ENCODE data around the gene STK38L. TPM values are rescaled to one million over a fixed set of nuclear protein-coding genes. Genes with fewer than 3 reads are reported as not detected.

The STK38L gene
- total and polyA plus RNA-seq, 9 of the 15 experiments (the other 6 are each of a cell fraction or from before 2014, with no cell fraction given) = 2.6 to 10.7 (median 6.9) TPM

DNA sequence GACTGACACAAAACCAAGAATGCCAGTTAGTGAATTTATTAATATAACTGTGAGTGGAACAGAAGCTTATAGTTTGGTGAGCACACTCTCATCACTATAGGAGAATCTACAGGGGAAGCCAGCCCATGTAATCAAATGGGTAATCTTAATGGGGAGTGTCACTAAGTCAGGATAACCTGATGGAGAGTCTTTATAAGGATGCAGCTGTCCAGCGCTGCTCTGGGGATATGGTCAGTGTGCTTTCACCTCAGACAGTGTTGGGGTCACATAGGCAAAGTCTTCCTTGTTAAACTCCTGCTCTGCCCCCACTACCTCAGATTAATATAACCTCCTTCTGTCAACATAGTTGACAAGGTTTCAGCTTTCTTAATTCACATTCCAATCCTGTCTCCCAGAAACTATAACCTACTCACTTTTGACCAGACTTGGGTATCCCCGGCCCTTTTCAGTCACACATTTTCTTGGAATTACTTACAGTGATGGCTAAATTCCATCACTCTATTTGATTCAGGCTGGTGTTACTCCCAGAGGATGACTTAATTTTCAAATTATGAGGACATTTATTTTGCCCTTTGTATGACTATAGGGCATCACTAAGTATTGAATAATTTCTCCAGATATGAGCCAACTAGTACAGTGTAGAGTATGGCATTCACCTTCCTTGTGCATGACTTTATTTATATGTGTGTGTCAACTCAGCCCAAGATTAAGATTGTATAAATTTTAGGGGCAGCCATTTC, 13.2 kb downstream of the STK38L start:
- Histone ChIP-seq H4K20me1 (replicated peaks; ENCODE audit: control insufficient read depth, insufficient read depth, low read length) (no peaks in the 10 kb centered on the region), H3K9me3 (replicated peaks; ENCODE audit: control insufficient read depth, insufficient read depth, low read depth, low read length) (no peaks in the 10 kb centered on the region), H3K4me3 (no peak overlapping the region), H3K4me2 (ENCODE audit: insufficient read depth, low read length) (no peak overlapping the region), H3K9ac (ENCODE audit: insufficient read depth in 1 of 2, low read depth in 2 of 2, low read length in 2 of 2) (no peak overlapping the region), H2AFZ (ENCODE audit: low read depth, low read length) (no peak overlapping the region), H3K36me3 (ENCODE audit: control insufficient read depth, insufficient read depth, low read length) (no peaks in the 10 kb centered on the region), H3K27me3 (ENCODE audit: control insufficient read depth in 2 of 2, insufficient read depth in 2 of 2, low read length in 2 of 2) (peaks cover 0 to 16% of the 10 kb centered on the region in 2 experiments; a peak in 2 of 5 replicates), H3K27ac (ENCODE audit: extremely low read depth, low read depth, low read length) (no peak overlapping the region), H3K4me1 (replicated peaks in 1 of 2; ENCODE audit: control insufficient read depth in 2 of 2, insufficient read depth in 2 of 2, low read length in 2 of 2) (no peaks in the 10 kb centered on the region), H3K9me1 (ENCODE audit: control insufficient read depth, insufficient read depth, low read length) (no peaks in the 10 kb centered on the region), H3K79me2 (ENCODE audit: control insufficient read depth, insufficient read depth, low read length) (no peaks in the 10 kb centered on the region)
- no peak for DNase-seq (ENCODE audit: extremely low read depth in 1 of 4, low spot score in 3 of 4)
- ChIA-PET POLR2A (interaction anchor here (0.8 to 1.8 kb wide), 4 partner anchors 9 to 15 kb away, joined by 3 read pairs; partner anchors contain the start of gene STK38L), CTCF (ENCODE audit: low intra/inter-chr PET ratio) (no interaction called here)
- no TSS peak for BruUV-seq (replicated peaks)
- FAIRE-seq = no peak
- intact Hi-C loops (cut with micrococcal nuclease) (no loop called here), in situ Hi-C loops (cut with MboI) (no loop called here)
- WGBS (ENCODE audit: insufficient coverage, low coverage, missing lambda C conversion rate) = 9% methylated on average over 2 of the region's 2 CpGs
- no peak for ATAC-seq
- no peak for TF ChIP-seq ZNF707 (CRISPR knock-in tag; conservative IDR thresholded peaks at IDR 0.05)
- no peak for TF ChIP-seq GABPB1 (CRISPR knock-in tag; IDR thresholded peaks at IDR 0.05)
- TF ChIP-seq ZNF12 (CRISPR knock-in tag; IDR thresholded peaks at IDR 0.05) = no peak
- no peak for TF ChIP-seq HCFC1 (IDR thresholded peaks at IDR 0.05; ENCODE audit: low read depth, low read length)
- TF ChIP-seq ZNF133 (CRISPR knock-in tag; IDR thresholded peaks at IDR 0.05) = no peak
- no peak for TF ChIP-seq ZNF165 (CRISPR knock-in tag; IDR thresholded peaks at IDR 0.05; ENCODE audit: borderline replicate concordance)
- no peak for TF ChIP-seq SP1 (CRISPR knock-in tag; IDR thresholded peaks at IDR 0.05)
- TF ChIP-seq TEAD4 (IDR thresholded peaks at IDR 0.05; ENCODE audit: low read length) = no peak
- TF ChIP-seq TEAD4 (CRISPR knock-in tag; IDR thresholded peaks at IDR 0.05; ENCODE audit: borderline replicate concordance) = no peak
- no peak for TF ChIP-seq MAZ (CRISPR knock-in tag; conservative IDR thresholded peaks at IDR 0.05 in 1 of 2, IDR thresholded peaks at IDR 0.05 in 1 of 2)
- no peak for TF ChIP-seq SREBF2 (CRISPR knock-in tag; IDR thresholded peaks at IDR 0.05)
- TF ChIP-seq RUNX1 (IDR thresholded peaks at IDR 0.05; ENCODE audit: low read depth) = no peak
- no peak for TF ChIP-seq HDAC6 (IDR thresholded peaks at IDR 0.05; ENCODE audit: low read depth, low read length)
- TF ChIP-seq, protein P1, sequence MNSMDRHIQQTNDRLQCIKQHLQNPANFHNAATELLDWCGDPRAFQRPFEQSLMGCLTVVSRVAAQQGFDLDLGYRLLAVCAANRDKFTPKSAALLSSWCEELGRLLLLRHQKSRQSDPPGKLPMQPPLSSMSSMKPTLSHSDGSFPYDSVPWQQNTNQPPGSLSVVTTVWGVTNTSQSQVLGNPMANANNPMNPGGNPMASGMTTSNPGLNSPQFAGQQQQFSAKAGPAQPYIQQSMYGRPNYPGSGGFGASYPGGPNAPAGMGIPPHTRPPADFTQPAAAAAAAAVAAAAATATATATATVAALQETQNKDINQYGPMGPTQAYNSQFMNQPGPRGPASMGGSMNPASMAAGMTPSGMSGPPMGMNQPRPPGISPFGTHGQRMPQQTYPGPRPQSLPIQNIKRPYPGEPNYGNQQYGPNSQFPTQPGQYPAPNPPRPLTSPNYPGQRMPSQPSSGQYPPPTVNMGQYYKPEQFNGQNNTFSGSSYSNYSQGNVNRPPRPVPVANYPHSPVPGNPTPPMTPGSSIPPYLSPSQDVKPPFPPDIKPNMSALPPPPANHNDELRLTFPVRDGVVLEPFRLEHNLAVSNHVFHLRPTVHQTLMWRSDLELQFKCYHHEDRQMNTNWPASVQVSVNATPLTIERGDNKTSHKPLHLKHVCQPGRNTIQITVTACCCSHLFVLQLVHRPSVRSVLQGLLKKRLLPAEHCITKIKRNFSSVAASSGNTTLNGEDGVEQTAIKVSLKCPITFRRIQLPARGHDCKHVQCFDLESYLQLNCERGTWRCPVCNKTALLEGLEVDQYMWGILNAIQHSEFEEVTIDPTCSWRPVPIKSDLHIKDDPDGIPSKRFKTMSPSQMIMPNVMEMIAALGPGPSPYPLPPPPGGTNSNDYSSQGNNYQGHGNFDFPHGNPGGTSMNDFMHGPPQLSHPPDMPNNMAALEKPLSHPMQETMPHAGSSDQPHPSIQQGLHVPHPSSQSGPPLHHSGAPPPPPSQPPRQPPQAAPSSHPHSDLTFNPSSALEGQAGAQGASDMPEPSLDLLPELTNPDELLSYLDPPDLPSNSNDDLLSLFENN (IDR thresholded peaks at IDR 0.05; ENCODE audit: low read depth in 2 of 2, low read length in 2 of 2) = no peak
- no peak for TF ChIP-seq RFX5 (IDR thresholded peaks at IDR 0.05; ENCODE audit: low read depth, low read length)
- TF ChIP-seq C11orf30 (IDR thresholded peaks at IDR 0.05; ENCODE audit: low read depth) = no peak
- no peak for TF ChIP-seq PHF20 (IDR thresholded peaks at IDR 0.05; ENCODE audit: partially characterized antibody)
- TF ChIP-seq, protein P2, sequence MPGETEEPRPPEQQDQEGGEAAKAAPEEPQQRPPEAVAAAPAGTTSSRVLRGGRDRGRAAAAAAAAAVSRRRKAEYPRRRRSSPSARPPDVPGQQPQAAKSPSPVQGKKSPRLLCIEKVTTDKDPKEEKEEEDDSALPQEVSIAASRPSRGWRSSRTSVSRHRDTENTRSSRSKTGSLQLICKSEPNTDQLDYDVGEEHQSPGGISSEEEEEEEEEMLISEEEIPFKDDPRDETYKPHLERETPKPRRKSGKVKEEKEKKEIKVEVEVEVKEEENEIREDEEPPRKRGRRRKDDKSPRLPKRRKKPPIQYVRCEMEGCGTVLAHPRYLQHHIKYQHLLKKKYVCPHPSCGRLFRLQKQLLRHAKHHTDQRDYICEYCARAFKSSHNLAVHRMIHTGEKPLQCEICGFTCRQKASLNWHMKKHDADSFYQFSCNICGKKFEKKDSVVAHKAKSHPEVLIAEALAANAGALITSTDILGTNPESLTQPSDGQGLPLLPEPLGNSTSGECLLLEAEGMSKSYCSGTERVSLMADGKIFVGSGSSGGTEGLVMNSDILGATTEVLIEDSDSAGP (CRISPR knock-in tag; IDR thresholded peaks at IDR 0.05) = no peak

All from K562 (cell line).